ENCODE measurements around the gene WDR18. TPM values are rescaled to one million over a fixed set of nuclear protein-coding genes. Genes with fewer than 3 reads are reported as not detected.

The WDR18 gene
- total RNA-seq, 1 donor from 2014 or later, result 66.8 TPM

GRCh38 chr19:950352-951066 lies 33.6 kb upstream of the WDR18 start:
- H3K4me3 ChIP-seq, result no peak overlapping the region
- DNase-seq (ENCODE audit: extremely low spot score in 2 of 2), result no peak
- peaks cover 15% of the 10 kb centered on the region for H3K4me1 ChIP-seq
- intact Hi-C loops (cut with DNase I), result no loop called here
- H3K27ac ChIP-seq, result no peak overlapping the region
- TF ChIP-seq POLR2A (IDR thresholded peaks at IDR 0.05) (no peak), POLR2AphosphoS5 (IDR thresholded peaks at IDR 0.05; ENCODE audit: insufficient read depth in 1 of 2, low read depth in 1 of 2) (no peak), CTCF (IDR thresholded peaks at IDR 0.05) (no peak)
- H3K27me3 ChIP-seq, result no peaks in the 10 kb centered on the region
- no peaks in the 10 kb centered on the region for H3K9me3 ChIP-seq
- H3K36me3 ChIP-seq, result no peaks in the 10 kb centered on the region

- TF ChIP-seq POLR2A (IDR thresholded peaks at IDR 0.05), result no peak
- TF ChIP-seq POLR2AphosphoS5 (IDR thresholded peaks at IDR 0.05; ENCODE audit: insufficient read depth in 1 of 2, low read depth in 1 of 2), result no peak
- TF ChIP-seq CTCF (IDR thresholded peaks at IDR 0.05), result no peak
- DNase-seq (ENCODE audit: extremely low spot score in 2 of 2), result no peak
- intact Hi-C loops (cut with DNase I), result no loop called here
- Histone ChIP-seq H3K4me1 (peaks cover 28% of the 10 kb centered on the region), H3K9me3 (no peaks in the 10 kb centered on the region), H3K27me3 (no peaks in the 10 kb centered on the region), H3K36me3 (no peaks in the 10 kb centered on the region), H3K27ac (no peak overlapping the region), H3K4me3 (no peak overlapping the region)
Measured at GRCh38 chr19:952049-952679, 32.0 kb upstream of the WDR18 start.

GRCh38 chr19:952680-953444 lies 31.3 kb upstream of the WDR18 start:
- no peaks in the 10 kb centered on the region for H3K9me3 ChIP-seq
- H3K27me3 ChIP-seq, result no peaks in the 10 kb centered on the region
- H3K4me3 ChIP-seq, result no peak overlapping the region
- intact Hi-C loops (cut with DNase I), result no loop called here
- DNase-seq (ENCODE audit: extremely low spot score in 2 of 2), result no peak
- no peak overlapping the region for H3K27ac ChIP-seq
- H3K36me3 ChIP-seq, result no peaks in the 10 kb centered on the region
- no peak for TF ChIP-seq CTCF (IDR thresholded peaks at IDR 0.05)
- no peak for TF ChIP-seq POLR2AphosphoS5 (IDR thresholded peaks at IDR 0.05; ENCODE audit: insufficient read depth in 1 of 2, low read depth in 1 of 2)
- no peak for TF ChIP-seq POLR2A (IDR thresholded peaks at IDR 0.05)
- peaks cover 29% of the 10 kb centered on the region for H3K4me1 ChIP-seq

- intact Hi-C loops (cut with DNase I), result no loop called here
- Histone ChIP-seq H3K36me3 (no peaks in the 10 kb centered on the region), H3K4me3 (no peak overlapping the region), H3K4me1 (peaks cover 29% of the 10 kb centered on the region), H3K9me3 (no peaks in the 10 kb centered on the region), H3K27me3 (no peaks in the 10 kb centered on the region), H3K27ac (no peak overlapping the region)
- TF ChIP-seq POLR2AphosphoS5 (IDR thresholded peaks at IDR 0.05; ENCODE audit: insufficient read depth in 1 of 2, low read depth in 1 of 2) (no peak), CTCF (IDR thresholded peaks at IDR 0.05) (no peak), POLR2A (IDR thresholded peaks at IDR 0.05) (no peak)
- DNase-seq (ENCODE audit: extremely low spot score in 2 of 2), result no peak
Measured at GRCh38 chr19:953445-954271, 30.5 kb upstream of the WDR18 start.

Data from vagina (tissue), 2 donors.